NCI-H526 (cell line): ENCODE data around the gene INSL3.

ENCODE experiments used
- DNase-seq, 2 experiments: peaks; one replicate each; lab custom pipeline; 2025; lab: John Stamatoyannopoulos, UW

The INSL3 gene

DNA sequence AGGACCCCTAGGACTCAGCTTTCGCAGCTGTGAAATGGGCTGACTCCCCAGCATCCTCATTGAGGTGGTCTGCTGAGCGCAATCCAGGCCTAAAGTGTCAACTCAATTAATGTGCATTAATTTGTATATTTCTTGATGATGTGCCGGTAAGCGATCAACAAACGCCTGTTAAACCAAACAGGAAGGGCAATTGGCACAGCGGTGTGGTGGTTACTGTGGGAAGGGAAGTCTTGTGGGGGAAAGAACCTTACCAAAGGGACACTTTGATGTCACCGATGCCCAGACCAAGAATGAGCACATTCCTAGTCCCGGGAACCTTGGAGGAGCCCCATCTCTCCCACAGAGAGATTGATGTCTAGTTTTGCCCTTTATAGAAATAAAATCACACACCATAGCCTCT, 24.8 kb upstream of the INSL3 start:
- DNase-seq = no peak

- no peak for DNase-seq
These were observed 22.7 kb upstream of the INSL3 start for GRCh38 chr19:17843908-17844490.

DNA sequence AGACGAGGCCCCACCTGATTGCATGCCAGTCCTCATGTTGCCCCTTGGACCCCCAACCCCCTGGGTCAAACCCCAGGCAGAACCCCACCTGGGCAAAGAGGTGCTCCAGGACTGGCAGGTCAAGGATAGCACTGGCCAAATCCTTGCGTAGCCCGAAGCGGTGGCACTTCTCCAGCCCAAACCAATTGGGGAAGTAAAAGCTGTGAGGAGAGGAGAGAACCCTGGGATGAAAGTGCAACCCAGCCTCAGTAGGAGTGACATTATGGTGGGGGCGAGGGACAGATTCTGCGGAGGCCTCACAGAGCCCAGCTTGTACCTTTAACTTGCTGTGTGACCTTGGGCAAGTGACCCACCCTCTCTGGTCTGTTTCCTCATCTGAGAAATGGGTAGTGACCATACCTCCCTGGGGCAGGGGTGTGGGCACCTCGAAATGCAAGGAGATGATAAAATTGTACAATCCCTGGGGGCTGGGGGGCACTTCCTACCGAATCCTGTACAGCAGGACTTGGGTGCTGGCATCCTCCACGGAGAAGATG, 22.0 kb upstream of the INSL3 start:
- DNase-seq = no peak

DNA sequence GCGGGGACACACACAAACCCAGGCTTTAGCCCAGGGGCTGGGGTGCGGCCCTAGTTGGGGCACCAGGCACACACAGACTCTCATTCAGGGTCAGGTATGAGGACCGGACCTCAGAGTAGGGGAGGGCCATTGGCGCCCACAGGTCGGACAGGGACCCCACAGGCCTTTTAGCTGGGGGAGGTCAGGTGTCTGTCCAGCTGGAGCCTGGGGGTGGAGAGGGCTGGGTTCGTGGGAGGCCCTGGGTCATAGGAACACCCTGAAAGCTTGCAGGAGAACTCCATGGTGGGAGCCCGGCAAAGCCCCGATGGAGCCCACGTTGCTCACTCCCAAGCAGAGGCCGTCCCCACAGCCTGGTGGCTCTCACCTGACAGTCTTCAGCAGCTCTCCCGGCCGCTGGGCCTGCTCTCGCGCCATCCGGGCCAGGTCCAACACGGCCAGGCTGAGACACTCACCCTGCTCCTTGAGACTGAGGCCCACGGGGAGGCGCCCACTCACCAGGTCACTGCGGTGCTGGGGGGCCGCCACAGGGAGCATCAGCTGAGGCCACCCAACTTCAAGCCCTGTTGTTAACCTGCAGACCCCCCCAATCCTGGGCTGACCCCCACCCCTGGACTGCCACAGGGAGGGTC, 21.5 kb upstream of the INSL3 start:
- DNase-seq = no peak

GRCh38 chr19:17841810-17842662, 20.7 kb upstream of the INSL3 start:
- DNase-seq = peak; percentile 59 to 87

- no peak for DNase-seq
These were observed 20.1 kb upstream of the INSL3 start for GRCh38 chr19:17841371-17841809.

DNA sequence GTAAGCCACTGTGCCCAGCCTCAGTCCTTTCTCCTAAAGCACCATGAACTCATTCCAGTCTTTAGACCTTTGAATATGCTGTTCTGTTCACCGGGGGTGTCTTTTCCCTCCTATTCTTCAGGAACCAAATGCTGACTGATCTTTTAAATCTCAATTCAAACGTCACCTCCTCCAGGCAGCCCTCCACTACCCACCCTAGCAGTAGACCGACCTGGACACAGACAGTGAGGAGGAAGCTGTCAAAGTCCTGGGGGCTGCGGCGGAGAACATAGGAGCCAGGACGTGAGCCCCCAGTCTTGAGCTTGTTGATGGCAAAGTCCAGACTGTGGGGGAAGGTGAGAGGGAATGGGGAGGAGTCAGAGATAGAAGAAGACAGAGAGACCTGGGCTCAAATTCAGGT, 18.7 kb upstream of the INSL3 start:
- no peak for DNase-seq

DNA sequence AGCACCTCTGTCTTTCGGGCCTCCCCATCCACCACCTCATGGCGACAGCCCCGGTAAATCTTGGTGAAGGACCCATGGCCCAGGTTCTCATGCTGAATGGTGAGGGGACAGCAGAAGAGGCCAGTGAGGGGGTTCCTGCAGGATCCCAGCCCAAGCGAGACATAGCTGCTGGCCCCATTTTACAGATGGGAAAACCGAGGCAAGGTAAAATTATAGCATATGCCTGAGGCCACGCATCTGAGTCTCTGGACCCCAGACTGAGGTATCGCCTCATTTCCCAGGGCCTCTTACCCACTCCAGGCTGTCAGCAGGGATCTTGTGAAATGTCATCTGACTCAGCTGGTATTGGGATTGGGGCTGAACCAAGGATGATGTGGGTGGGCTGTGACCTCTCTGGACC, 16.7 kb upstream of the INSL3 start:
- no peak for DNase-seq

DNA sequence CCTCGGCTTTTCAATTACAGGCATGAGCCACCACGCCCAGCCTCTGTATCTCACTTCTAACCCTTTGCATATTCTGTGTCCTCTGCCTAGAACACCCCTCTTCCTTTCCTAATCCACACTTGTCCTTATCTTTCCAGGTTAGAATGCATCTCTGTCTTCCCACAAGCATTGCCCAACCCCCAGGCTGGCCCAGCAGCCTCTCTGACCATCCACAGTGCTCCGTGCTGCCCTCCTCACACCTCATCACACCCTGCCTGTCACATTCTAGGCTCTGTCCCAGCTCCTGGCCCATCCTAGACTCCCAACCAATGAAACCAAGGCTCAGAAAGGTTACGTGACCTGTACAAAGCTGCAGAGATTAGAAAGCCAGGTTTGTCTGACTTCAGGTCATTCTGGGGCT, 15.2 kb upstream of the INSL3 start:
- DNase-seq = no peak

- no peak for DNase-seq
These were observed 14.1 kb upstream of the INSL3 start for GRCh38 chr19:17835182-17836006.

- no peak for DNase-seq
These were observed 13.2 kb upstream of the INSL3 start for GRCh38 chr19:17834350-17835181.

DNA sequence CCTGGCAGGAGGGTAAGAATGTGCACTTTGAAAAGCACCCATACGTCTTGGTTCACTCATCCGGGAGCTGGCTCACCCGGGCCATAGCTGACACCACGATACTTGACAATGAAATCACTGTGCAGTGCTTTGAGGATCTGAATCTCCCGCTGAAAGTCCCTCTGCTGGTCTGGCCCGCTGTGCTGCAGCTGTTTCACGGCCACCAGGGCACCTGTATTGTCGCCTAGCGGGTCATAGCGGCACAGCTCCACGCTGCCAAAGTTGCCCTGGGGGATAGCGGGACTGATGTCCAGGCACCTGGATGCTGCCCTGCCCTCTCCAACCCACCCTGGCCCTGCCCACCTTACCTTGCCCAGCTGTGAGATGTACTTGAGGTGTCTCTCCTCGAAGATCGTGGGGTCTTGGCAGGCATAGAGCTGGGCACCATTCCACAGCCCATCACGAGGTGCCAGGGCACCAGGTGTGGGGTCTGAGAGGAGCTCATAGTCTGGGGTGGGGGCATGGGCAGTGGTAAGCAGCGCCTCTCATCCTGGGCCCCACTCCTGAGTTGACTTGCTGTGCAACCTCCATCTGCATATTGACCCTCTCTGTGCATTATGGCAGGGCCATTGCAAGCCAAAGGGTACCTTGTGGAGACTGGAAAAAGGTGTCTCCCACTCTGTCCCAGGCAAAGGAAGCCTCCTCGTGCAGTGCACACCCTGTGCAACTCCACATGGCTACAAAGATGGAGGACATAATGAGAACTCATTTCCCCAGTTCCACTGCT, 11.3 kb upstream of the INSL3 start:
- no peak for DNase-seq

- DNase-seq = no peak
These were observed 10.1 kb upstream of the INSL3 start for GRCh38 chr19:17831419-17831888.

GRCh38 chr19:17830567-17831418, 9.5 kb upstream of the INSL3 start:
- peak; percentile 67 to 87 for DNase-seq

GRCh38 chr19:17829855-17830566, 8.7 kb upstream of the INSL3 start:
- DNase-seq = peak; percentile 67 to 80

GRCh38 chr19:17826508-17827056, 5.3 kb upstream of the INSL3 start:
- DNase-seq = no peak

DNA sequence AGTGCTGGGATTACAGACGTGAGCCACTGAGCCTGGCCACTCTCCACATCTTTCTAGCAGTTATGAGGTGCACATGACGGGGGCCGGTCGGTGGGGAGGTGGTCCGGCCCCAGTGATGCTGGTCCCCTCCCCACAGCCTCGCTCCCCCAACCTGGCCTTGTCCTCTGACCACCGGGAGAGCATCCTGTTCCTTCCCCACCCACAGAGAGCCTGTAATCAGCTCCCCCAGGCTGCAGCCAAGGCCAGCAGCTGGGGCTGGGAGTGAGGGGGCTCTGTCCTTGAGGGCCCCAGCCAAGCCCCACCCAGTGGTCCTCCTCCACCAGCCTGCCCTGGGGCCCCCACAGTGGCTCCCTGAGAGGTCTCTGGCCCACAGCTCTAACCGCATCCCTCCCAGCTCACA, 3.0 kb upstream of the INSL3 start:
- no peak for DNase-seq

DNA sequence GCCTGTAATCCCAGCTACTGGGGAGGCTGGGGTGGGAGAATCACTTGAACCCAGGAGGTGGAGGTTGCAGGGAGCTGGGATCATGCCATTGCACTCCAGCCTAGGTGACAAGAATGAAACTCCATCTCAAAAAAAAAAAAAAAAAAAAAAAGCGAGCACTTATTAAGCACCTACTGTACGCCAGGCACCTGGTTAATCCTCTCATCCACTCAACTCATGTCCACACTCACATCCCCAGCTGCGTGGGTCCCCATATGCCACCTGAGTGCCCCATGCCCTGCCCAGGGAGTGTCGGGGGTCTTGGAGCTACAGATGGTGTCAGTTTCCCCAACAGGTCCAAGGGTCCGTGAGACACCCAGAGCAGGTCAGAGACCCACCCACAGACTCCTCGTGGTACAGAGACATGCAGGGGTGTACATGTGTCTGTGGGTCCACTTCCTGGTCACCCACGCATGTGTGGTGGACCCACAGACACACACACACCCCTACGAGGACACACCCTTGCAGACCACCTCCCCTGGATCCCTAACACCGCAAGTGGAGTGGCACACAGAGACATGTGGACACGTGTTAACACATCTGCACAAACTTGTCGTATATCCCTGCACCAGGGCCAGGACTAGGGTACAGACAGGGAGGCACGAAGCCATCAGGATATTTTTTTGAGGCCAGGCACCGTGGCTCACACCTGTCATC, 3.5 kb downstream of the INSL3 start:
- DNase-seq = no peak
